VCaP (cell line): ENCODE measurements around the gene ACRBP.

Source experiments
- H3K27ac ChIP-seq: fragments of 450-650 bp; 2 replicates; pipeline ENCODE4 v1.5.1; 2017
- TF ChIP-seq, protein P1 (sequence below): fragments of 450-650 bp; conservative IDR thresholded peaks from 2 replicates; pipeline ENCODE4 v1.5.1; 2017; ENCODE audit warnings: mild to moderate bottlenecking, moderate library complexity

Gene ACRBP

DNA sequence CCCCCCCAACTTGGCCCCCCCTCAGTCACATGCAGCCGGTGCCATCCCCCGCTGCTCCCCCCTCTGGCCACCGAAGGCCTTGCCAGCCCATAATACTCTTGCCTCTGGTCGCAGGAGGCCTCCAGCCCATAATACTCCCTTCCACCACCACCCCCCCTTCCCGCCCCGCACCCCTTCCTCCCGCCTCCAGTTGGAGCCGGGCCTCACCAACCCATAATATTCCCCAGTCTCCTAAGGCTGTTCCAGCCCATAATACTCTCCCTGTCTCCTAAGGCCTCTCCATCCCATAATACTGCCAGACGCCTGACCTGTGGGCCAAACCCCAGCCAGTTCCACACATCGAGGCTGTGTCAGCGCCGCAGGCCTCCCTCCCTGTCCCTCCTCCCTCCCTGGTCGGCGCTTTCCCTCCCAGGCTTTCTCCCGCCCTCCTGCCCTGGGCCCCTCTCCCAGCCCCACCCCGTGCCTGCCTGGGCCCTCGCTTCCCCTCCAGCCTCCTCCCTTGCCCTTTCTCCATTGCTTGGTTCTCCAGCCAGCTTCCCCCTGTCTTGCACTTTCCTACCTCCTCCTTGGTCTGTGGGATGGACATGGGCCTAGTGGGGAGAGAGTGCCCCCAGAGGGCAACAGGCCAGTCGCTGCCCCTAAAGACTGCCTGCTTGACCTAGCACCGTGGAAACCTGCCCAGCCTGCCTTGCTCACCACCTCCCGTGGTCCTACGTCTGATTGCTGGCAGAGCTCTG is 33.3 kb downstream of the ACRBP start:
- peak overlapping the region; percentile 72 for H3K27ac ChIP-seq
- TF ChIP-seq, protein P1, sequence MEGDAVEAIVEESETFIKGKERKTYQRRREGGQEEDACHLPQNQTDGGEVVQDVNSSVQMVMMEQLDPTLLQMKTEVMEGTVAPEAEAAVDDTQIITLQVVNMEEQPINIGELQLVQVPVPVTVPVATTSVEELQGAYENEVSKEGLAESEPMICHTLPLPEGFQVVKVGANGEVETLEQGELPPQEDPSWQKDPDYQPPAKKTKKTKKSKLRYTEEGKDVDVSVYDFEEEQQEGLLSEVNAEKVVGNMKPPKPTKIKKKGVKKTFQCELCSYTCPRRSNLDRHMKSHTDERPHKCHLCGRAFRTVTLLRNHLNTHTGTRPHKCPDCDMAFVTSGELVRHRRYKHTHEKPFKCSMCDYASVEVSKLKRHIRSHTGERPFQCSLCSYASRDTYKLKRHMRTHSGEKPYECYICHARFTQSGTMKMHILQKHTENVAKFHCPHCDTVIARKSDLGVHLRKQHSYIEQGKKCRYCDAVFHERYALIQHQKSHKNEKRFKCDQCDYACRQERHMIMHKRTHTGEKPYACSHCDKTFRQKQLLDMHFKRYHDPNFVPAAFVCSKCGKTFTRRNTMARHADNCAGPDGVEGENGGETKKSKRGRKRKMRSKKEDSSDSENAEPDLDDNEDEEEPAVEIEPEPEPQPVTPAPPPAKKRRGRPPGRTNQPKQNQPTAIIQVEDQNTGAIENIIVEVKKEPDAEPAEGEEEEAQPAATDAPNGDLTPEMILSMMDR, result no peak

DNA sequence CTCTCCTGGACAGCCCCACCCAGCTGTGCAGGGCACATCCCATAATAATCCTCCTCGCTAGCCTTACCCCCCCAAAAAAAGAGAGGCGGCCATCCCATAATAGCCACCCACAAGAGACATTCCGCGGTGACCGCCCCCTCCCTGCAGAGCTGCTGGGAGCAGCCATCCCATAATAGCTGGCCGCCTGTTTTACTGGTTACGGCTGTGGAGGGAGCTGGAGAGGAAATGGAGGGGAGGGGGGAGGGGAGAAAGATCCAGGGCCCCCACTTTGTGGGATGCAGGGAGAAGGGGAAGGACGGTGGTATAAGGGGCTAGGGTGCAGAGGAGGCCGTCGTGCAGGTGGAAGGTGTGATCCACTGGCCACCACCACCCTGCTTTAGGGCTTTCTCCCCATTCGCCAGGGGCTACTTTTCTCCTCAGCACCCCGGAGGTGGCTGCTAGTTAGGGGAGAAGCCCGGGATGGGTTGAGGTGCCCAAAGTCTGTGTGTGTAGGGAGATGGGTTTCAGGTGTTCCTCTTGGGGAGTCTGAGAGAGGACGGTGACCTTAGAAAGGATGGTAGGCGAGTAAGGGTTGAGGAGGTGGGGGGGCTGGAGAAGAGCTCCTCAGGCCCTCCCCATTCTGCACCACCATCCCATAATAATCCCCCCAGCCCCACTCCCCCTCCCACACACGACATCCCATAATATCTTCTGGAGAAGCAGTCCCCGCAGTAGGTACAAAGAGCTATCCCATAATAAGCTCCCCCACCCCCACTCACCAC is 34.0 kb downstream of the ACRBP start:
- TF ChIP-seq, protein P1, result no peak

DNA sequence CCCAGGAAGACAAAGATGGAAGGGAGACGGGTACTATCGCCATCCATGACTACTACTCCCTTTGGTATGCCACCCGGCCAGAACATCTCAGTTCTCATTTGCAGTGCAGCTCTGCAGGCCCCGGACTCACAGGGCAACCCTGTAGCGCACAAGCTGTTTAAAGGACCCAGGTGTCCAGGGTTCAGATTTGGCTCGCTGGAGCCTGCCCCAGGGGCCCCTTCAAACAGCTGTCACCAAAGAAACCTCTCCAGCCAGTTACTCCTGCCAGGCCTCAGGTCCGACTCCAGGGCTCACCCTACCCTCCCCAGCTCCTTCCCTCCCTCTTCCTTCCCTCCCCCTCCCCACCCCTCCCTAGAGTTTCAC is 34.6 kb downstream of the ACRBP start:
- TF ChIP-seq, protein P1, result no peak
- peak overlapping the region; percentile 72 for H3K27ac ChIP-seq

More for the DNA sequence above, 34.0 kb downstream of the ACRBP start:
- peak overlapping the region; percentile 72 for H3K27ac ChIP-seq

DNA sequence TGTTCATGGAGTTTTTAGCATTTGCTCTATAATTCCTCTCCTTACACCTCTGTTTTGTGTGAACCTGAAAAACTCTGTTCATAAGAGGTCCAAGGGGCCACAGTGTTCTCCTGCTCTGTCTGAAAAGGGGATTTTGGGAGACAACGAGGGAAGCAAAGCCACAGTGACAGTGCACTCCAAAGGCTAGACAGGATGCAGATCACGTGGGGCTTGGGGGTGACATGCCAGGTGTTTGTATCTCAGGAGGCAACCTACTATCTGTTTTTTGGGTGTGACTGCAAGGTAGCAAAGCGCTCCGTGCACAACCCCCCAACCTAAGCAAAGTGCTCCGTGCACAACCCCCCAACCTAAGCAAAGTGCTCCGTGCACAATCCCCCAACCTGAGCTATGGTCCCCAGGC is 35.0 kb downstream of the ACRBP start:
- TF ChIP-seq, protein P1, result no peak
- peak overlapping the region; percentile 72 for H3K27ac ChIP-seq

DNA sequence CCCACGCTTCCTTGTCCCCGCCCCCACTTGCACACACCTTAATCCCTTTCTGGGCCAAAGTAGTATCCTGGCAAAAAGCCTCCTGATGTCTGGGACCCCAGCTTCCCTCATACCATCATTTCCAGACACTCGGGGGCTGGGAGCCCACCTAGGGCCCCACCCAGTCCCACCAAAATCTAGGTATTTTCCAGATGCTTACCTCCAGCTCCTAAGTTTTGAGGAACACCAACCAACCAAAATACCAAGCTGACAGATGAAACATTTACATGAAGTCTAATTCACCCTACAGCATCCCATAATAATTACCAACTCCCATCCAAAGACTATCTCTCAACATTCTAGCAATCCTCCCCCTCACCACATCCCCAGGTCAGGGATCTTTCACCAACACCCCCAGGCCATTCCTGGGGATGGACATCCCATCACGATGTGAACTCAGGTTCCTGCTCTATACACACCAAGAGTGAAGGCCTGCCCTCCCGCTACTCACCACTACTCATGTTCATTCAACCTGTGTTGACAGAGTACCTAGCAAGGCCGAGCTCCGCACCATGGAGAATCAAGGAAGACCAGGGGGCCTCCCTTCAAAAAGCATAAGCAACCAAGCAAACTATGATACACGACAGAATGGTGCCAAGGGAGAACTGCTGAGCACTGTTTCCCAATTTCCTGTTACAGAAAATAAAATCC is 38.5 kb downstream of the ACRBP start:
- TF ChIP-seq, protein P1, result no peak
- peak overlapping the region; percentile 93 for H3K27ac ChIP-seq

DNA sequence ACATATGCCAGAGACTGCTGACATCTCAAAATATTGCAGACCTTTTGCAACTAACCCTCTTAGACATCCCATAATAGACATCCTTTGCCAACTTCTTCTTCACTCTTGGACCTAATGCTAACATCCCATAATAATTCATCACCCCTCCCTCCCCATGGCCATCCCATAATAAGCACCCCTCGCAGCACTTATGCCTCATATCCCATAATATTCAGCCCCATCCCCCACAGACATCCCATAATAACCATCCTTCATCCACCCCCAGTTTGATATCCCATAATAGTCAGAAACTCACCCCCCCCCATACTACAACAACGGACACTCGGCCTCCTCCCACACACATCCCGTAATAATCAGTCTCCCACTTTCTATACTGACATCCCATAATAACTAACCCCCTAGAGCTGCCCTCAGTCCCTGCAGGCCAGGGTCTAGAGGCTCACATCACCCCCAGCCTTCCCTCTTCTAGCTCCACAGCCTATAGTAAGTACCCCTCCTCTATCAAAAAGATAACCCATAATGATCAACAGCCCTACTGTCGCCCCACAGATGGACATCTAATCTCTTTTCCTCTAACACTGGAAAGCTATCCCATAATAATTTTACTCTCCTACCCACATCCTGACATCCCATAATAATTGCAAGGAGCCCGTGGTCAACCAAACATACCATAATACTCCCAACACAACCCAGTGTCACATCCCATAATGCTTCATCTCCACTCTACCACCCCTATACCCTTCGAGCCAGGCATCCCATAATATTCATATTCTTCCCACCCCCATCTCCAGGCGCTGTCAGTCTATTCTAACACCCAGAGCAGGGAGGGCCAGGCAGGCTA is 39.3 kb downstream of the ACRBP start:
- TF ChIP-seq, protein P1, result no peak
- H3K27ac ChIP-seq, result peak overlapping the region; percentile 93
